SK-N-MC (cell line): ENCODE data around the gene C12orf60.

Source experiments
- DNase-seq: peaks from one replicate; pipeline ENCODE4 v3.0.0-alpha.2; 2011; ENCODE audit warnings: low read depth, low spot score
- H3K27ac ChIP-seq: fragments of 200-600 bp; sonication (generic); 2 replicates; pipeline ENCODE4 v1.5.1; 2016; ENCODE audit warnings: mixed run types
- H3K36me3 ChIP-seq: fragments of 200-600 bp; sonication (generic); 2 replicates; pipeline ENCODE4 v1.6.1; 2017; ENCODE audit warnings: antibody characterized with exemption, low read length, mixed read lengths; ENCODE audit not compliant: insufficient read depth
- H3K4me3 ChIP-seq: fragments of 200-600 bp; sonication (generic); 2 replicates; pipeline ENCODE4 v1.5.1; 2016
- H3K9ac ChIP-seq: fragments of 200-600 bp; sonication (generic); 2 replicates; pipeline ENCODE4 v1.8.0; 2017; ENCODE audit warnings: mixed run types, mixed read lengths; ENCODE audit not compliant: insufficient read length
- H3K9me3 ChIP-seq: fragments of 200-600 bp; sonication (generic); 2 replicates; pipeline ENCODE4 v1.6.1; 2017; ENCODE audit warnings: low read depth, mild to moderate bottlenecking, antibody characterized with exemption, low read length, moderate library complexity, mixed read lengths
- EZH2 ChIP-seq: fragments of 200-600 bp; sonication (generic); IDR thresholded peaks from one replicate; pipeline ENCODE4 v1.6.1; 2017; ENCODE audit warnings: antibody characterized with exemption
- FOXP2 ChIP-seq: optimal IDR thresholded peaks from 2 replicates; pipeline ENCODE3; 2011; ENCODE audit warnings: mild to moderate bottlenecking, moderate library complexity; ENCODE audit not compliant: insufficient read depth; ENCODE audit errors: extremely low read length, control extremely low read depth
- POLR2AphosphoS5 ChIP-seq: IDR thresholded peaks from 2 replicates; pipeline ENCODE4 v1.6.1; 2012; ENCODE audit warnings: mild to moderate bottlenecking, low read depth, low read length, borderline replicate concordance

C12orf60 gene

DNA sequence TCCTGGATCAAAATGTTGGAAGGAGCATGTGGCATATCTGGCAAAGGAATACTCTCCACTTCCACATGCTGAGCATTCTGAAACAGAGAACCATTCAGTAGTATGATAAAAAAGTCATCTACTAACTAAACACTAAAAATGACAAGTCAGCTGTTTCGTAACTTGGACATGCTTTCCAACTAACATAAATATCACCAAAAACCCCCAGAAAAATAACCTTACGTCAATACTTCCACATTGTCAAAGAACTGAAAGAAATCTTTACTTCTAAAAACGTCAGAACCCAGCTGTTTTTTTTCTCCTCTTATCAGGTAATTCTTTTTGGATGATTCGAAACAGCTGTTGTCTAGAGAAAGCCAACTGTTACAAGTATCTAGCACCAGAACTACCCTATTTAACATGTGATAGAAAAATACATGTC, 8.4 kb upstream of the C12orf60 start:
- H3K27ac ChIP-seq: no peak overlapping the region
- no peaks in the 10 kb centered on the region for H3K9me3 ChIP-seq
- no peak for DNase-seq
- H3K4me3 ChIP-seq: no peak overlapping the region
- no peak overlapping the region for H3K9ac ChIP-seq
- peaks cover 96% of the 10 kb centered on the region for H3K36me3 ChIP-seq
- no peak for TF ChIP-seq EZH2

DNA sequence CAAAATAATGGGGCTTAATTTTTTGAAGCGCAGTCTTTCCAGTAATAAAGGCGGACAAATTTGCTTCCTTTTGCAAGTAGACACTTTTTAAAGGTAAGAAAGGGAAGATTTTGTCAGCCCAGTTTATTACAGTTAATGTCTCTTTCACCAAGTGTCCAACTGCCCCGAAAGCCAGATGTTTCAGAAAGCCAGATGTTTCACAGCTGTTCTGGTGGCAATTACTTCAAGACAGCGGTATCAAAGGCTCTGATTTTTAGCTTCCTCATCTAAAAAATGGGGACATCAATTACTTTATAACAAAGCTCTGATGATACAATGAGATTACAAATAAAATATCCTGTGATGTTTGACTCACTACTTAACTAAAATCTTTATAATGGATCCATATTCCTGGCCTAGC, 1.2 kb upstream of the C12orf60 start:
- no peak overlapping the region for H3K27ac ChIP-seq
- peak overlapping the region; percentile 93 for H3K9ac ChIP-seq
- H3K36me3 ChIP-seq: peaks cover 39% of the 10 kb centered on the region
- H3K4me3 ChIP-seq: peak overlapping the region; percentile 90
- no peak for DNase-seq
- no peaks in the 10 kb centered on the region for H3K9me3 ChIP-seq
- TF ChIP-seq EZH2 (no peak), POLR2AphosphoS5 (no peak), FOXP2 (no peak)

- H3K9ac ChIP-seq: peak overlapping the region; percentile 93
- peaks cover 34% of the 10 kb centered on the region for H3K36me3 ChIP-seq
- no peaks in the 10 kb centered on the region for H3K9me3 ChIP-seq
- peak overlapping the region; percentile 90 for H3K4me3 ChIP-seq
- H3K27ac ChIP-seq: no peak overlapping the region
- TF ChIP-seq FOXP2: no peak
- no peak for TF ChIP-seq POLR2AphosphoS5
- no peak for TF ChIP-seq EZH2
- DNase-seq: no peak
These were observed 804 bp upstream of the C12orf60 start for GRCh38 chr12:14802721-14803010.

DNA sequence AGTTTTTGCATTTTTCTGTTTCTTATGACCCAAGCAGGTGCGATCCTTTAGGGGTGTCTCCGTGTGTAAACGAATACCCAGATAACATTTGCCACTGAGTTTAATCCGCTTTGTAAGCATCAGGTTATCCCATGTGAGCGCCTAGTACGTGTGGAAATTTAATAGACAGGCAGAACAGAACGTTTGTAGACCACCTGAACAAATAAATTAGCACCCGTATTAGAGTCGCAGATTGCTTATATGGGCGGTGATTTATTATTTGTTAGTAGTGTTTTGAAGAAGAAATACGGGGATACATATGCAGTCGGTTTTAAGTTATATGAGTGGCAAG, 325 bp downstream of the C12orf60 start:
- no peaks in the 10 kb centered on the region for H3K9me3 ChIP-seq
- H3K9ac ChIP-seq: peak overlapping the region; percentile 87
- peak overlapping the region; percentile 57; the same call in 1 of the 2 replicates for H3K27ac ChIP-seq
- TF ChIP-seq POLR2AphosphoS5 (no peak), FOXP2 (no peak), EZH2 (no peak)
- H3K4me3 ChIP-seq: peak overlapping the region; percentile 90
- DNase-seq: no peak
- peaks cover 23% of the 10 kb centered on the region for H3K36me3 ChIP-seq

GRCh38 chr12:14810167-14810952, 6.9 kb downstream of the C12orf60 start:
- no peak for DNase-seq
- H3K36me3 ChIP-seq: no peaks in the 10 kb centered on the region
- no peak overlapping the region for H3K27ac ChIP-seq
- no peak overlapping the region for H3K9ac ChIP-seq
- no peaks in the 10 kb centered on the region for H3K9me3 ChIP-seq
- H3K4me3 ChIP-seq: no peak overlapping the region
- no peak for TF ChIP-seq FOXP2
- no peak for TF ChIP-seq POLR2AphosphoS5
- no peak for TF ChIP-seq EZH2

- Histone ChIP-seq H3K27ac (no peak overlapping the region), H3K9me3 (no peaks in the 10 kb centered on the region), H3K36me3 (no peaks in the 10 kb centered on the region), H3K4me3 (no peak overlapping the region), H3K9ac (no peak overlapping the region)
- TF ChIP-seq FOXP2 (no peak), POLR2AphosphoS5 (no peak), EZH2 (no peak)
- DNase-seq: no peak
These were observed 7.5 kb downstream of the C12orf60 start for GRCh38 chr12:14810953-14811483.

GRCh38 chr12:14811486-14811885, 8.0 kb downstream of the C12orf60 start:
- TF ChIP-seq EZH2 (no peak), POLR2AphosphoS5 (no peak), FOXP2 (no peak)
- Histone ChIP-seq H3K9ac (no peak overlapping the region), H3K27ac (no peak overlapping the region), H3K4me3 (no peak overlapping the region), H3K36me3 (no peaks in the 10 kb centered on the region), H3K9me3 (no peaks in the 10 kb centered on the region)
- no peak for DNase-seq

DNA sequence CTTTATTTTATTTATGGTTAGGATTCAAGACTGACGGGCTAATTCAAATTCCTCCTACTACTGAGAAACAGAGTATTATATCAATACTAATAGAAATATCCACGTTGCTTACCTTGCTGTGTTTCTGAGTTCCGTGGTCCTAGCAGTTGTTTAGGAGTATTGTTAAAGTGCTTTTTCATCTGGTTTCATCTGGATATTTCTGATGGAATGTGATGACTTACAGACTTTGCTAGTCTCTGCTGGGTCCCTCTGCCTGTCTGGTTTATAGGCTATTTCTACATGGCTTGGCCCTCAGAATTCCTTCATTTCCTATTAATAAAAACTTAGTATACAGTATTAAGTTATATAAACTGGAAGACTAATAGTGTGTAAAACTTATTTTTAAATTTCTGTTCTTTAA, 10.5 kb downstream of the C12orf60 start, which contains the start of gene SMCO3:
Gene SMCO3 (minus strand): TSS at position 169 of the 400 bp plus-strand sequence. CDS start 7,502 bp downstream, outside the sequence.
- Histone ChIP-seq H3K9me3 (no peaks in the 10 kb centered on the region), H3K27ac (no peak within 1 kb of the TSS), H3K36me3 (no peaks in the 10 kb centered on the region), H3K4me3 (no peak within 1 kb of the TSS), H3K9ac (no peak within 1 kb of the TSS)
- TF ChIP-seq POLR2AphosphoS5 (no peak), EZH2 (no peak), FOXP2 (no peak)
- no peak for DNase-seq

DNA sequence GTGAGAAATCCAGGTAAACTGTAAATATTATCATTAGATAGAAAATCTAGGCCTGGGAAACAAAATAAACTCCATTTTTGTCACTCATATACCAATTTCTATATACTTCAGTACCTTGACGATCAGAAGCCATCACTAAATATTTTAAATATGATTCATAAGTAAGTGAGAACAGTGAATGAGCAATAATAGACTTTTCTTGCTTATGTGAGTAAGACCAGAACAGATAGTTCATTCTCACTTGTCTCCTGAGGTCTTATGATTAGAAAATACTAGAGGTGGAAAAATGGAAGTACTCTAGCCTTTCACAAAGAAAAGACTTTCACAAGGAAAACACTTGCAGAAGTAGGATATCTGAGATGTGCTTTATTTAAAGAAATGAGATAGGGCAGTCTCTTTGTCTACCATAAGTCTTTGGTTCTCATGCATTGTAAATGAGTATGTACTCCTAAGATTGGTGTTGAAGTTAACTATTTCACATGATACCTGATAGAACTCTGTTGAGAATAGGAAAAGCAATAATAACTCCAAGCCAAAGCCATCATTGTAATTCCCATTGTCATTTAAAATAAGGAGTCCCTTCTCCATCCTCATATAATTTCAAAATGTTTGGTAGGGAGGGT, 20.7 kb downstream of the C12orf60 start:
- DNase-seq: no peak
- TF ChIP-seq FOXP2: no peak
- no peak for TF ChIP-seq POLR2AphosphoS5
- TF ChIP-seq EZH2: no peak
- Histone ChIP-seq H3K9ac (no peak overlapping the region), H3K4me3 (no peak overlapping the region), H3K27ac (no peak overlapping the region), H3K9me3 (no peaks in the 10 kb centered on the region), H3K36me3 (no peaks in the 10 kb centered on the region)
